H9 (cell line): ENCODE results near the gene CHRNB4. TPM values are rescaled to one million over a fixed set of nuclear protein-coding genes. Genes with fewer than 3 reads are reported as not detected.

Experiments
- DNase-seq: peaks from one replicate; pipeline ENCODE4 v3.0.0-alpha.2; 2017
- H2AFZ ChIP-seq: one replicate; pipeline ENCODE4 v1.6.1; 2013; ENCODE audit warnings: mild to moderate bottlenecking, low read length, control low read depth, moderate library complexity
- H2AK5ac ChIP-seq: 2 replicates; pipeline ENCODE4 v1.6.1; 2013; ENCODE audit warnings: low read length, control low read depth, mixed read lengths; ENCODE audit not compliant: insufficient read length
- H2BK120ac ChIP-seq: one replicate; pipeline ENCODE4 v1.6.1; 2013; ENCODE audit warnings: low read depth, mild to moderate bottlenecking, low read length, control low read depth, inconsistent platforms; ENCODE audit not compliant: poor library complexity, severe bottlenecking
- H2BK12ac ChIP-seq: 2 replicates; pipeline ENCODE4 v1.6.1; 2013; ENCODE audit warnings: low read length, control low read depth, mixed read lengths, low read depth; ENCODE audit not compliant: insufficient read length
- H2BK15ac ChIP-seq: 2 replicates; pipeline ENCODE4 v1.6.1; 2013; ENCODE audit warnings: low read depth, low read length, control low read depth
- H2BK20ac ChIP-seq: one replicate; pipeline ENCODE4 v1.6.1; 2013; ENCODE audit warnings: low read depth, mild to moderate bottlenecking, low read length, control low read depth, inconsistent platforms; ENCODE audit not compliant: poor library complexity, severe bottlenecking
- H2BK5ac ChIP-seq: 2 replicates; pipeline ENCODE4 v1.6.1; 2013; ENCODE audit warnings: low read length, control low read depth, mixed read lengths; ENCODE audit not compliant: insufficient read length
- H3K14ac ChIP-seq: 2 replicates; pipeline ENCODE4 v1.6.1; 2013; ENCODE audit warnings: low read length, control low read depth; ENCODE audit not compliant: insufficient read depth
- H3K18ac ChIP-seq: 2 replicates; pipeline ENCODE4 v1.6.1; 2013; ENCODE audit warnings: low read depth, mild to moderate bottlenecking, mixed read lengths, low read length, control low read depth; ENCODE audit not compliant: insufficient read length
- H3K23ac ChIP-seq: 2 replicates; pipeline ENCODE4 v1.6.1; 2013; ENCODE audit warnings: low read length, control low read depth, mixed read lengths, low read depth; ENCODE audit not compliant: insufficient read length
- H3K23me2 ChIP-seq: 2 replicates; pipeline ENCODE4 v1.6.1; 2013; ENCODE audit warnings: low read depth, mild to moderate bottlenecking, mixed read lengths, low read length, control low read depth; ENCODE audit not compliant: insufficient read length, poor library complexity, severe bottlenecking
- H3K27ac ChIP-seq: 2 replicates; pipeline ENCODE4 v1.5.1; 2013; ENCODE audit warnings: low read length, control low read depth, mixed read lengths, low read depth; ENCODE audit not compliant: insufficient read length
- H3K27me3 ChIP-seq: 2 replicates; pipeline ENCODE4 v1.6.1; 2013; ENCODE audit warnings: low read length, control low read depth, inconsistent platforms; ENCODE audit not compliant: insufficient read depth
- H3K4ac ChIP-seq: 2 replicates; pipeline ENCODE4 v1.6.1; 2013; ENCODE audit warnings: low read depth, mild to moderate bottlenecking, control low read depth, inconsistent platforms, low read length, moderate library complexity
- H3K4me1 ChIP-seq: 2 replicates; pipeline ENCODE4 v1.6.1; 2013; ENCODE audit warnings: low read length, control low read depth, inconsistent platforms; ENCODE audit not compliant: insufficient read depth
- H3K4me2 ChIP-seq: 2 replicates; pipeline ENCODE4 v1.6.1; 2013; ENCODE audit warnings: low read length, control low read depth, mixed read lengths; ENCODE audit not compliant: insufficient read length, insufficient read depth
- H3K56ac ChIP-seq: 2 replicates; pipeline ENCODE4 v1.6.1; 2013; ENCODE audit warnings: low read depth, mild to moderate bottlenecking, mixed read lengths, low read length, control low read depth; ENCODE audit not compliant: insufficient read length
- H3K79me1 ChIP-seq: 2 replicates; pipeline ENCODE4 v1.6.1; 2013; ENCODE audit warnings: low read depth, mild to moderate bottlenecking, moderate library complexity, low read length, control low read depth, inconsistent platforms; ENCODE audit not compliant: insufficient read depth, poor library complexity, severe bottlenecking
- H3K79me2 ChIP-seq: 2 replicates; pipeline ENCODE4 v1.6.1; 2013; ENCODE audit warnings: low read length, control low read depth, inconsistent platforms; ENCODE audit not compliant: insufficient read depth
- H3K9ac ChIP-seq: 2 replicates; pipeline ENCODE4 v1.6.1; 2013; ENCODE audit warnings: low read length, control low read depth, mixed read lengths; ENCODE audit not compliant: insufficient read length; ENCODE audit errors: extremely low read depth
- H3K9me3 ChIP-seq: one replicate; pipeline ENCODE4 v1.6.1; 2013; ENCODE audit warnings: low read depth, low read length, inconsistent platforms; ENCODE audit not compliant: control insufficient read depth
- H3T11ph ChIP-seq: one replicate; pipeline ENCODE4 v1.6.1; 2013; ENCODE audit warnings: mild to moderate bottlenecking, low read length, control low read depth, inconsistent platforms
- H4K20me1 ChIP-seq: one replicate; pipeline ENCODE4 v1.6.1; 2013; ENCODE audit not compliant: control insufficient read depth, insufficient read length, insufficient read depth
- H4K5ac ChIP-seq: 2 replicates; pipeline ENCODE4 v1.6.1; 2013; ENCODE audit warnings: low read depth, mild to moderate bottlenecking, mixed read lengths, low read length, control low read depth; ENCODE audit not compliant: insufficient read length
- H4K8ac ChIP-seq: replicated peaks from 2 replicates; pipeline ENCODE4 v1.6.1; 2013; ENCODE audit warnings: low read length, control low read depth, mixed read lengths, low read depth; ENCODE audit not compliant: insufficient read length
- H4K91ac ChIP-seq: 2 replicates; pipeline ENCODE4 v1.6.1; 2013; ENCODE audit warnings: low read depth, mild to moderate bottlenecking, moderate library complexity, mixed read lengths, low read length, control low read depth; ENCODE audit not compliant: insufficient read length
- H3K27ac Mint-ChIP-seq, 3 experiments: 2 replicates in 2 of 3; 3 replicates in 1 of 3; pipeline ENCODE4 v1.8.0; 2020 to 2021; ENCODE audit warnings: mixed read lengths in 3 of 3, mild to moderate bottlenecking in 1 of 3, moderate library complexity in 1 of 3
- H3K27me3 Mint-ChIP-seq: 2 replicates; pipeline ENCODE4 v1.8.0; 2021; ENCODE audit warnings: low read depth, mild to moderate bottlenecking, moderate library complexity, mixed read lengths
- H3K36me3 Mint-ChIP-seq, 3 experiments: 2 replicates in 2 of 3; 3 replicates in 1 of 3; pipeline ENCODE4 v1.8.0; 2020 to 2021; ENCODE audit warnings: low read depth in 3 of 3, mixed read lengths in 3 of 3; ENCODE audit not compliant: insufficient read depth in 1 of 3
- H3K4me1 Mint-ChIP-seq, 2 experiments: 2 replicates each; pipeline ENCODE4 v1.8.0; 2020; ENCODE audit warnings: mixed read lengths in 2 of 2
- H3K4me3 Mint-ChIP-seq, 2 experiments: 2 replicates in 1 of 2; 3 replicates in 1 of 2; pipeline ENCODE4 v1.8.0; 2020 to 2021; ENCODE audit warnings: mild to moderate bottlenecking in 2 of 2, mixed read lengths in 2 of 2, moderate library complexity in 1 of 2
- H3K9me3 Mint-ChIP-seq, 2 experiments: 2 replicates in 1 of 2; 3 replicates in 1 of 2; pipeline ENCODE4 v1.8.0; 2020; ENCODE audit warnings: mild to moderate bottlenecking in 2 of 2, mixed read lengths in 2 of 2, moderate library complexity in 1 of 2
- WGBS: extraction: QIAGEN DNeasy Blood & Tissue Kit; methylation state at CpG from one replicate; pipeline ENCODE4 v1.1.7; 2013; ENCODE audit warnings: missing lambda C conversion rate, low lambda C conversion rate, mixed read lengths; ENCODE audit not compliant: insufficient read length; ENCODE audit errors: extremely low coverage; 5-methylcytosine and 5-hydroxymethylcytosine counted together
- total RNA-seq: library from RNA; stranded (reverse); gene quantifications from 2 replicates; pipeline ENCODE4 v1.2.1, GENCODE V29; 2021
- TF ChIP-seq, protein P1 (sequence below): fragments of 200-600 bp; sonication (generic); conservative IDR thresholded peaks from 3 replicates; pipeline ENCODE4 v1.8.0; 2021; ENCODE audit warnings: antibody characterized with exemption, mild to moderate bottlenecking

CHRNB4 gene
- total RNA-seq, 1 experiment from 2014 or later: 1.9 TPM

DNA sequence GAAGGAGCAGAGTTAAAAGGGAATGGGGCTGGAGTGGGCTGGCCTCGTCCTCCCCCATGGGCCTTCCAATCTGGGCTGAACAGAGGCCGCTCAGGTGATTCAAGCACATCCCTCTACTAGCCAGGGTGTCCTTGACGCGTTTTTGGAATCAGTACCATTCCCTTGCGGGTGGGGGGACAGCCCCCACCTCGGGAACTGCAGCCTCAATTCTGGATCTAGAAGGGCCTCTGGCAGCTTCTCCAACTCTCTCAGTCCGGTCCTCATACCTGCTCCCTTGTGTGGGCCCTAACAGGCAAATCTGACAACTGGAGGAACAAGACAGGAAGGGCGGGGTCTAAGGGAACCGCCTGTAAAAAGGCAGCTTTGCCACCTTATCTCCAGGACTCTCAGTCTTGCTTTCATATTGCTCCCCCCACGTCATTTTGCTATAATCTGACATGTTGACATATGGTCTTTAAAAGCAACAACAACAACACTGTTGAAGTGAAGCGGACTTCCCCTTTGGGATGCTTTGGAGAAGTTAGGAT, 802 bp upstream of the CHRNB4 start:
- no peak overlapping the region for H3K14ac ChIP-seq
- peaks cover 4% of the 10 kb centered on the region for H3K23me2 ChIP-seq
- H3K9ac ChIP-seq: no peak overlapping the region
- H3T11ph ChIP-seq: no peak overlapping the region
- no peak overlapping the region for H3K56ac ChIP-seq
- Mint-ChIP-seq H3K36me3 (no peaks in the 10 kb centered on the region; a peak in 1 of 7 replicates), H3K27me3 (peaks cover 25% of the 10 kb centered on the region), H3K4me1 (peaks cover 13 to 24% of the 10 kb centered on the region in 2 experiments), H3K27ac (peak overlapping the region in 2 of 3 experiments; percentile 89 to 94; a peak in 3 of 7 replicates), H3K9me3 (no peaks in the 10 kb centered on the region; a peak in 1 of 5 replicates), H3K4me3 (peak overlapping the region; percentile 72 to 88)
- H3K79me2 ChIP-seq: no peaks in the 10 kb centered on the region
- no peaks in the 10 kb centered on the region for H4K20me1 ChIP-seq
- TF ChIP-seq, protein P1, sequence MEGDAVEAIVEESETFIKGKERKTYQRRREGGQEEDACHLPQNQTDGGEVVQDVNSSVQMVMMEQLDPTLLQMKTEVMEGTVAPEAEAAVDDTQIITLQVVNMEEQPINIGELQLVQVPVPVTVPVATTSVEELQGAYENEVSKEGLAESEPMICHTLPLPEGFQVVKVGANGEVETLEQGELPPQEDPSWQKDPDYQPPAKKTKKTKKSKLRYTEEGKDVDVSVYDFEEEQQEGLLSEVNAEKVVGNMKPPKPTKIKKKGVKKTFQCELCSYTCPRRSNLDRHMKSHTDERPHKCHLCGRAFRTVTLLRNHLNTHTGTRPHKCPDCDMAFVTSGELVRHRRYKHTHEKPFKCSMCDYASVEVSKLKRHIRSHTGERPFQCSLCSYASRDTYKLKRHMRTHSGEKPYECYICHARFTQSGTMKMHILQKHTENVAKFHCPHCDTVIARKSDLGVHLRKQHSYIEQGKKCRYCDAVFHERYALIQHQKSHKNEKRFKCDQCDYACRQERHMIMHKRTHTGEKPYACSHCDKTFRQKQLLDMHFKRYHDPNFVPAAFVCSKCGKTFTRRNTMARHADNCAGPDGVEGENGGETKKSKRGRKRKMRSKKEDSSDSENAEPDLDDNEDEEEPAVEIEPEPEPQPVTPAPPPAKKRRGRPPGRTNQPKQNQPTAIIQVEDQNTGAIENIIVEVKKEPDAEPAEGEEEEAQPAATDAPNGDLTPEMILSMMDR: no peak
- H2BK120ac ChIP-seq: no peak overlapping the region
- H3K27ac ChIP-seq: no peak overlapping the region
- no peak overlapping the region for H4K8ac ChIP-seq
- H3K23ac ChIP-seq: no peak overlapping the region
- WGBS: no CpG with 5 or more reads among the region's 11 CpGs
- H3K9me3 ChIP-seq: no peaks in the 10 kb centered on the region
- no peak overlapping the region for H4K91ac ChIP-seq
- no peak overlapping the region for H2BK5ac ChIP-seq
- no peak overlapping the region for H2BK15ac ChIP-seq
- H3K4me2 ChIP-seq: peak overlapping the region; percentile 53
- DNase-seq: no peak
- H2BK12ac ChIP-seq: no peak overlapping the region
- H3K27me3 ChIP-seq: no peaks in the 10 kb centered on the region; the same call in 1 of the 2 replicates
- no peaks in the 10 kb centered on the region for H3K4me1 ChIP-seq
- no peak overlapping the region for H2AFZ ChIP-seq
- H2AK5ac ChIP-seq: no peak overlapping the region
- H3K79me1 ChIP-seq: no peaks in the 10 kb centered on the region
- H4K5ac ChIP-seq: no peak overlapping the region
- no peak overlapping the region for H3K18ac ChIP-seq
- H2BK20ac ChIP-seq: no peak overlapping the region
- H3K4ac ChIP-seq: no peak overlapping the region
